K562 (cell line): ENCODE data around the gene ADAMTS2.

ENCODE experiments used
- CTCF ChIP-seq, 3 experiments: IDR thresholded peaks in 2 of 3; conservative IDR thresholded peaks in 1 of 3; 2 replicates each; pipeline ENCODE4 v1.5.1; 2011 to 2012; ENCODE audit warnings: low read length in 3 of 3, mild to moderate bottlenecking in 3 of 3, control low read depth in 2 of 3, improper control_type of control experiment in 1 of 3, inconsistent platforms in 1 of 3, low read depth in 1 of 3, mixed read lengths in 1 of 3, moderate library complexity in 1 of 3; ENCODE audit not compliant: insufficient read depth in 2 of 3
- TARDBP ChIP-seq: fragments of 450-650 bp; IDR thresholded peaks from 2 replicates; pipeline ENCODE4 v1.6.1; 2016
- YY1 ChIP-seq, 3 experiments: IDR thresholded peaks; 2 replicates each; pipeline ENCODE4 v1.6.1; 2011; ENCODE audit warnings: low read length in 2 of 3, mild to moderate bottlenecking in 2 of 3, moderate library complexity in 2 of 3, borderline replicate concordance in 1 of 3, control low read depth in 1 of 3, low read depth in 1 of 3; ENCODE audit not compliant: insufficient read depth in 3 of 3, insufficient replicate concordance in 2 of 3, control insufficient read depth in 1 of 3, insufficient read length in 1 of 3; ENCODE audit errors: extremely low read depth in 1 of 3
- ZBTB34 ChIP-seq: fragments of 250-450 bp; sonication (Bioruptor Pico); IDR thresholded peaks from 2 replicates; pipeline ENCODE4 v1.8.0; 2021; ENCODE audit warnings: mild to moderate bottlenecking, moderate library complexity

- TF ChIP-seq ZBTB34 (CRISPR knock-in tag): no peak
- no peak for TF ChIP-seq CTCF (IDR thresholded peaks at IDR 0.05 in 2 of 3, conservative IDR thresholded peaks at IDR 0.05 in 1 of 3; ENCODE audit: insufficient read depth in 2 of 3, low read depth in 1 of 3, low read length in 3 of 3)
- TF ChIP-seq TARDBP: no peak
- TF ChIP-seq YY1 (IDR thresholded peaks at IDR 0.05; ENCODE audit: borderline replicate concordance in 1 of 3, control insufficient read depth in 1 of 3, extremely low read depth in 1 of 3, insufficient read depth in 3 of 3, insufficient read length in 1 of 3, insufficient replicate concordance in 2 of 3, low read depth in 1 of 3, low read length in 2 of 3): no peak
Measured at GRCh38 chr5:179254638-179255271, 90.5 kb downstream of the ADAMTS2 start.
